GM10266 (cell line): Measurements from ENCODE around the gene PPP1R3D.

Experiments
- DNase-seq: peaks from one replicate; pipeline ENCODE4 v3.0.0; 2012; ENCODE audit errors: extremely low spot score
- CTCF ChIP-seq: IDR thresholded peaks from 2 replicates; pipeline ENCODE4 v1.5.1; 2012; ENCODE audit warnings: mild to moderate bottlenecking, low read depth; ENCODE audit not compliant: control insufficient read depth, insufficient read depth; ENCODE audit errors: missing control alignments

Gene PPP1R3D

GRCh38 chr20:59983076-59983475, 43.0 kb upstream of the PPP1R3D start:
- no peak for TF ChIP-seq CTCF
- DNase-seq = no peak

DNA sequence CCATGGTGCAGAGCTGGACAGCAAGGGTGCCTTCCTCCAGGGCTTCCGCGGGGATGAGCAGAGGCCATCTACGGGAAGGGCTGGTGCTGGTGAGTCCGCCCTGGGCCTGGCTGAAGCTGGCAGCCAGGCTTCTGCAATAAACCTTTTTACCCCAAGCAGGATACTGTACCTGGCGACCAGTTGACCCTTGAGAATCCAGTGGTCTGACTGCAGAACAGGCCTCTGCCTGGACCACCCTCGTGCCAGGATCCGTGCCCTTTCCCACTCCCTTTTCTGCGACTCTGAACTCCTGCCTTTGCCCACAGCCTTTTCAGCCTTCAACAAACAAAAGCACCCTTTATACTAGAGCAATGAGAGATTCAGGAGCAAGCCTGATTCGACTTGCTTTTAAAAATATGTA, 37.0 kb upstream of the PPP1R3D start:
- DNase-seq = no peak
- TF ChIP-seq CTCF = no peak

DNA sequence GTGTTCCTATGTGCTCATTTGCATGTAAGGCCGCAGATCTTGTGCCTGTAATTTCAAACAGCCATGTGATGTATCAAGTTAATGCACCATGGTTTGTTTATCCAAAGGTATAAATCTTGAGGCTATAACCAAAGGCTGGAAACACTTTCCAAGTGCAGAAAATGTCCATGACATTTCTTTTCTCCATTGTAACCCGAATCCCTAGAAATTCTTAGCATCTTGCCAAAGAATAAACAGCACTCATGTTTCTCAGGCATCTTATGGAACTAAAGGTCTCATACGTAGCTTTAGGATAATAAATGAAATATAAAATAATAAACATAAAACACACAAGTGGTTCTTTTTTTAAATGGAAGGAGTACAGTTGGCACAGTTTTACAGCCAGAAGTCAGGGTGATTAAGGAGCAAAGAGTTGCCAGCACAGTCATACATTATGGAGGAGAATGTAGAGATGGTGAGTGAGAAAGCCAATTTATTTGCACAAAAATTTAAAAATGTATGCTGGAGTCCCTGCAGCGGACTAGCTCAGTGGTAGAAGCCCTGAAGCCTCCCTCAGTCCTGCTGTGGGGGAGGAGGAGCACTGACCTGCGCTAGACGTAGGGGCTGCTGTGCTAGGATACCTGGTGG, 36.2 kb upstream of the PPP1R3D start:
- no peak for DNase-seq
- no peak for TF ChIP-seq CTCF

DNA sequence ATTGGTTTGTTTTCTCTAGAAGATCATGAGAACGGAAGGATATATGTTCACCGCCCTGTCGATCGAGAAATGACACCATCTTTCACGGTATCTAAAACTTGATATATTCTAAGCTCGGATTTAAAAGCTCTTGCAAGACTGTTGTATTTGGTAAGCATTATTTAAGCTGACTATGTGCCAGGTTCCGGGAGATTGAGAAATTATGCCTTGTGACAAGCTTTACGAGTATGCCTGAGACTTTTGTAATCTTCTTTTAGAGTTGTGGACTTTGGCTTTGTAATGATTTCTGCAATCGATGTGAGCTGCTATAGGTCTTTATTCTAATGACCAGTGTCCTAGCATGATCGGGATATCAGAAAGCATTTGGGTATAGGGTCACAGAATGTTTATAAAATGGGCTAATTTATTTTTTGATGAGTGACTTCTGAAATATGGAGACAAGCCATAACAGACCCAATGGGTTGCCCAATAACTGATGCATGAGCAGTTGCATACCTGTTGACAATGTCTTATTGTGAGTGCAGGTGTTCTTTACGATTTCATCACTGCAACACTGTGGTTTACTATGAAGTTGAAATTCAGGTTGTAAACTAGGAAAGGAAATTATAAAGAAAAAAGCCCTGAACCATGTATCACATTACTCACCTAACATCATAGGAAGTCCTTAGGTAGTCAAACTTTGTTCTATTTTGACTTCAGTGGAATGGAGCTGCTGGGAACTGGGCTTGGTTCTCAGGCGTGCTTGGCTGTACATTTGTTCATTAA, 32.1 kb upstream of the PPP1R3D start:
- no peak for TF ChIP-seq CTCF
- no peak for DNase-seq

- DNase-seq = no peak
Observed at GRCh38 chr20:59971428-59971827, 31.3 kb upstream of the PPP1R3D start.

DNA sequence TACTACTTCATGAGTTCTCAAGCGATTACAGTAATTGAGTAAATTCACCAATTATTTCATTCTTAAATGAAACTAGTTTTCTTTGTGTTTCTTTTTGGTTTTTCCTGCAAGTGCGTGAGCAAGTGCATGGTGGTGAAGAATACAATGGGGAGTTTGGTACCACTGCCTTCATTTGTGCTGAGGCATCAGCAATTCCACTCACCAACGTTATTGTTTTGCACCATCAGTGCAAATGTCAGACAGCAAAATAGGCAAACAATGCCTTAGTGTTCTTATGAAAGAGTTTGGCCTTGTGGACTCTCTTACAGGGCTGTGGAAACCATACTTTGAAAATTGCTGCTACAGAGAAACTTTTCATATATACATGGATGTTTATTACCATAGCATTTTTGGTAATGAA, 26.3 kb upstream of the PPP1R3D start:
- DNase-seq = no peak
- no peak for TF ChIP-seq CTCF

More at GRCh38 chr20:59971428-59971827, 31.3 kb upstream of the PPP1R3D start:
- TF ChIP-seq CTCF = no peak

- TF ChIP-seq CTCF = no peak
- no peak for DNase-seq
Observed at GRCh38 chr20:59962155-59962554, 22.1 kb upstream of the PPP1R3D start.
